Tibial nerve (tissue), 4 donors: ENCODE measurements around the gene GIMD1. TPM values are rescaled to one million over a fixed set of nuclear protein-coding genes. Genes with fewer than 3 reads are reported as not detected.

Source experiments
- DNase-seq, 2 donors: peaks; one replicate each; pipeline ENCODE4 v3.0.0-alpha.2; 2019; ENCODE audit warnings: low spot score in 2 of 2
- H3K27ac ChIP-seq, 4 donors: fragments of 200-600 bp; sonication (generic) in 3 of 4; one replicate each; pipeline ENCODE4 v1.5.1; 2017 to 2019; ENCODE audit warnings: mild to moderate bottlenecking in 1 of 4
- H3K27me3 ChIP-seq, 2 donors: fragments of 200-600 bp; sonication (generic) in 1 of 2; one replicate each; pipeline versions ENCODE4 v1.5.1 to v1.6.0; 2017 to 2019
- H3K36me3 ChIP-seq, 3 donors: fragments of 200-600 bp; sonication (generic); one replicate each; pipeline ENCODE4 v1.5.1; 2018 to 2019
- H3K4me1 ChIP-seq, 4 donors: fragments of 200-600 bp; sonication (generic) in 3 of 4; one replicate each; pipeline ENCODE4 v1.5.1; 2017 to 2019
- H3K4me3 ChIP-seq, 4 donors: fragments of 200-600 bp; sonication (generic) in 3 of 4; one replicate each; pipeline ENCODE4 v1.5.1; 2017 to 2019; ENCODE audit warnings: mild to moderate bottlenecking in 1 of 4, moderate library complexity in 1 of 4
- H3K9me3 ChIP-seq, 4 donors: fragments of 200-600 bp; sonication (generic) in 3 of 4; one replicate each; pipeline ENCODE4 v1.5.1; 2017 to 2019
- CTCF ChIP-seq, 5 experiments: fragments of 200-600 bp in 3 of 5; fragments of 450-650 bp in 2 of 5; sonication (generic) in 3 of 5; IDR thresholded peaks; one replicate each; pipeline ENCODE4 v1.5.1; 2016 to 2019; ENCODE audit warnings: antibody characterized with exemption in 5 of 5, mild to moderate bottlenecking in 3 of 5, moderate library complexity in 2 of 5
- EP300 ChIP-seq, 2 donors: sonication (generic); formaldehyde crosslinking; IDR thresholded peaks; one replicate each; pipeline ENCODE4 v1.6.1; 2017; ENCODE audit warnings: antibody characterized with exemption in 2 of 2, mild to moderate bottlenecking in 1 of 2
- POLR2A ChIP-seq, 2 donors: fragments of 450-650 bp; IDR thresholded peaks; one replicate each; pipeline ENCODE4 v1.6.1; 2017; ENCODE audit warnings: antibody characterized with exemption in 2 of 2, mild to moderate bottlenecking in 2 of 2, moderate library complexity in 2 of 2
- WGBS, 2 donors: methylation state at CpG; one replicate each; pipeline ENCODE4 v1.1.5; 2018; 5-methylcytosine and 5-hydroxymethylcytosine counted together
- total RNA-seq, 4 donors: library from RNA; depleted of rRNA; stranded (reverse); fragments of >200 nt; gene quantifications; one replicate each; pipeline ENCODE4 v1.1.0, GENCODE V29; 2016

The GIMD1 gene
- total RNA-seq, 4 donors from 2014 or later = not detected

GRCh38 chr4:106353786-106354185 is 14.8 kb downstream of the GIMD1 start:
- Histone ChIP-seq H3K4me3 (no peak overlapping the region), H3K27me3 (no peaks in the 10 kb centered on the region), H3K27ac (no peak overlapping the region), H3K36me3 (peaks cover 0 to 22% (median 0%) of the 10 kb centered on the region in 3 donors), H3K4me1 (no peaks in the 10 kb centered on the region), H3K9me3 (no peaks in the 10 kb centered on the region)
- TF ChIP-seq EP300 (IDR thresholded peaks at IDR 0.05) (no peak), POLR2A (IDR thresholded peaks at IDR 0.05) (no peak), CTCF (IDR thresholded peaks at IDR 0.05) (no peak)
- no peak for DNase-seq
- WGBS, 2 donors = 94 to 95% methylated on average over 1 of the region's 1 CpG

- peaks cover 0 to 41% (median 0%) of the 10 kb centered on the region in 3 donors for H3K36me3 ChIP-seq
- no peak for TF ChIP-seq CTCF (IDR thresholded peaks at IDR 0.05)
- no peak for TF ChIP-seq EP300 (IDR thresholded peaks at IDR 0.05)
- no peak for TF ChIP-seq POLR2A (IDR thresholded peaks at IDR 0.05)
- H3K4me1 ChIP-seq = no peaks in the 10 kb centered on the region
- H3K27me3 ChIP-seq = no peaks in the 10 kb centered on the region
- H3K4me3 ChIP-seq = no peak overlapping the region
- no peak for DNase-seq
- no peaks in the 10 kb centered on the region for H3K9me3 ChIP-seq
- no peak overlapping the region for H3K27ac ChIP-seq
Measured at GRCh38 chr4:106351016-106351415, 17.6 kb downstream of the GIMD1 start.

GRCh38 chr4:106347167-106347566 is 21.4 kb downstream of the GIMD1 start:
- Histone ChIP-seq H3K4me3 (no peak overlapping the region), H3K36me3 (peaks cover 0 to 31% (median 0%) of the 10 kb centered on the region in 3 donors), H3K4me1 (no peaks in the 10 kb centered on the region), H3K27ac (no peak overlapping the region), H3K27me3 (no peaks in the 10 kb centered on the region), H3K9me3 (no peaks in the 10 kb centered on the region)
- 82 to 93% methylated on average over 1 of the region's 1 CpG for WGBS, 2 donors
- TF ChIP-seq EP300 (IDR thresholded peaks at IDR 0.05) (no peak), POLR2A (IDR thresholded peaks at IDR 0.05) (no peak), CTCF (IDR thresholded peaks at IDR 0.05) (no peak)
- DNase-seq = no peak

GRCh38 chr4:106344647-106344970 is 24.0 kb downstream of the GIMD1 start:
- 80 to 85% methylated on average over 1 of the region's 1 CpG for WGBS, 2 donors
- no peaks in the 10 kb centered on the region for H3K27me3 ChIP-seq
- TF ChIP-seq CTCF (IDR thresholded peaks at IDR 0.05) = no peak

GRCh38 chr4:106343865-106344646 is 24.5 kb downstream of the GIMD1 start:
- Histone ChIP-seq H3K27ac (no peak overlapping the region), H3K9me3 (peaks cover 0 to 5% (median 0%) of the 10 kb centered on the region in 4 donors), H3K36me3 (peaks cover 0 to 46% (median 0%) of the 10 kb centered on the region in 3 donors), H3K27me3 (no peaks in the 10 kb centered on the region), H3K4me3 (no peak overlapping the region), H3K4me1 (no peaks in the 10 kb centered on the region)
- whole genome bisulfite sequencing, 2 donors = 88 to 92% methylated on average over 2 of the region's 2 CpGs
- DNase-seq = no peak
- TF ChIP-seq POLR2A (IDR thresholded peaks at IDR 0.05) (no peak), CTCF (IDR thresholded peaks at IDR 0.05) (no peak)

More at GRCh38 chr4:106344647-106344970, 24.0 kb downstream of the GIMD1 start:
- Histone ChIP-seq H3K4me3 (no peak overlapping the region), H3K27ac (no peak overlapping the region), H3K4me1 (no peaks in the 10 kb centered on the region), H3K9me3 (peaks cover 0 to 5% (median 0%) of the 10 kb centered on the region in 4 donors), H3K36me3 (peaks cover 0 to 43% (median 0%) of the 10 kb centered on the region in 3 donors)
- DNase-seq = no peak
